Stimulated activated naive CD8-positive, alpha-beta T cell treated with anti-CD3 and anti-CD28 coated beads, Interleukin-15, Interleukin-2, amounts not matched to agents 100 ng/mL and 50 ng/mL, for 24 hours (primary cell): ENCODE results near the gene NCEH1.
"Not testable (repeated sequence)": the region's sequence is repeated elsewhere in the genome, so short reads cannot be mapped to it uniquely, and the experiment has no call there.

Source experiments
- H3K27ac Mint-ChIP-seq: one replicate; pipeline ENCODE4 v1.8.0; 2021; ENCODE audit warnings: mild to moderate bottlenecking, mixed read lengths
- H3K27me3 Mint-ChIP-seq: one replicate; pipeline ENCODE4 v1.8.0; 2021; ENCODE audit warnings: mixed read lengths
- H3K36me3 Mint-ChIP-seq: one replicate; pipeline ENCODE4 v1.8.0; 2021; ENCODE audit warnings: low read depth, mixed read lengths
- H3K4me1 Mint-ChIP-seq: one replicate; pipeline ENCODE4 v1.8.0; 2021; ENCODE audit warnings: low read depth, mixed read lengths
- H3K4me3 Mint-ChIP-seq: one replicate; pipeline ENCODE4 v1.8.0; 2021; ENCODE audit warnings: mild to moderate bottlenecking, mixed read lengths
- H3K9me3 Mint-ChIP-seq: one replicate; pipeline ENCODE4 v1.8.0; 2021; ENCODE audit warnings: mixed read lengths

Gene NCEH1, protein sequence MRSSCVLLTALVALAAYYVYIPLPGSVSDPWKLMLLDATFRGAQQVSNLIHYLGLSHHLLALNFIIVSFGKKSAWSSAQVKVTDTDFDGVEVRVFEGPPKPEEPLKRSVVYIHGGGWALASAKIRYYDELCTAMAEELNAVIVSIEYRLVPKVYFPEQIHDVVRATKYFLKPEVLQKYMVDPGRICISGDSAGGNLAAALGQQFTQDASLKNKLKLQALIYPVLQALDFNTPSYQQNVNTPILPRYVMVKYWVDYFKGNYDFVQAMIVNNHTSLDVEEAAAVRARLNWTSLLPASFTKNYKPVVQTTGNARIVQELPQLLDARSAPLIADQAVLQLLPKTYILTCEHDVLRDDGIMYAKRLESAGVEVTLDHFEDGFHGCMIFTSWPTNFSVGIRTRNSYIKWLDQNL

DNA sequence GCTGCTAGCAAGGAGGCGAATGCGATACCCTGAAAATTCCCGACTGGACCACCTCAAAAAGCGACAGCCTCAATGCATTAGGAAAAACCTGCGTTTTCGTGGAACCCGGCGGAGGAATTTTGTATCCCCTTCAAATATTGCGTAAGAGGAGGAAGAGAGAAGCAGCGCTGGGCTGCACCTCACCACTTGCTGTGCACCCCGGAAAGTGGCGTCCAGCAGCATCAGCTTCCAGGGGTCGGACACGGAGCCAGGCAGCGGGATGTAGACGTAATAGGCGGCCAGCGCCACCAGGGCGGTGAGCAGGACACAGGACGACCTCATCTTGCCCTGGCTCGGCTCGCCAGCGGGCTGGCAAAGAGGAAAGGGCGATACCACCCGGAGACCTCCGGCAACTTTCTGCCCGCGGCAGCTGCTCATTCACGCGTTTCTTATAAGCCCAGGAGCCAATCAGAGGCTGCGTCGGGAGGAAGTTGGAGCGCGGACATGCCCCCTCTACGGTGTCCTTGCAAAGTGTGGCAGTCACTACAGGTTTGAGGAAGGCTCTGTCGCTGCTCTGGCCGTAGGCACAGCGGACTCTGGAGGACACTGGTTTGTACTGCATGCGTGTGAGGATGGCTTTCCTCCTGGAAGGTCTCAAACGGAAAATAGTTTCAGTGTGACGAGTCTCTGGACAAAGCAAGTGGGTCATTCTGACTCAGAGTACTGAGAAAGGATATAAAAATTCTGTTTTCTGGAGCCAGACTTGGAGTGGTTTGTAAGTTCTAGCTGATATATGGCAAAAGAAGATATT is at the start of gene NCEH1:
NCEH1 (minus strand) TSS at position 404 of the 790 bp plus-strand sequence; CDS start at position 321, 83 bp downstream.
- H3K4me3 Mint-ChIP-seq, result peak within 1 kb of the TSS; percentile 90
- no peaks in the 10 kb centered on the region for H3K27me3 Mint-ChIP-seq
- no peaks in the 10 kb centered on the region for H3K36me3 Mint-ChIP-seq
- H3K4me1 Mint-ChIP-seq, result peaks cover 21% of the 10 kb centered on the region
- peak within 1 kb of the TSS; percentile 80 for H3K27ac Mint-ChIP-seq
- no peaks in the 10 kb centered on the region for H3K9me3 Mint-ChIP-seq

DNA sequence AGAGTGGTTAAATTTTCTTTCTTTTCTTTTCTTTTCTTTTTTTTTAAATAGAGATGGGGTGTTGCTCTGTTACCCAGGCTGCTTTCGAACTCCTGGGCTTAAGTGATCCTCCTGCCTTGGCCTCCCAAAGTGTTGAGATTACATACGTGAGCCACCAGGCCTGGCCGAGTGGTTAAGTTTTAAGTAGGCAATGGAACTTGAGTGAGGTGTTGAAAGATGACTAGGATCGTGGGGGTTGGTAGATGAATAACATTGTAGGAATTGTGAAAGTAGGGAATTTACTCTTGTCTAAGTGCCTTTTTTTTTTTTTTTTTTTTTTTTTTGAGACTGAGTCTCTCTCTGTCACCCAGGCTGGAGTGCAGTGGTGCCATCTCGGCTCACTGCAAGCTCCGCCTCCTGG is 49.5 kb upstream of the NCEH1 start:
- H3K9me3 Mint-ChIP-seq, H3K4me3 Mint-ChIP-seq, H3K27me3 Mint-ChIP-seq, H3K4me1 Mint-ChIP-seq, H3K27ac Mint-ChIP-seq: not testable (repeated sequence)
- peaks cover 80% of the 10 kb centered on the region for H3K36me3 Mint-ChIP-seq

DNA sequence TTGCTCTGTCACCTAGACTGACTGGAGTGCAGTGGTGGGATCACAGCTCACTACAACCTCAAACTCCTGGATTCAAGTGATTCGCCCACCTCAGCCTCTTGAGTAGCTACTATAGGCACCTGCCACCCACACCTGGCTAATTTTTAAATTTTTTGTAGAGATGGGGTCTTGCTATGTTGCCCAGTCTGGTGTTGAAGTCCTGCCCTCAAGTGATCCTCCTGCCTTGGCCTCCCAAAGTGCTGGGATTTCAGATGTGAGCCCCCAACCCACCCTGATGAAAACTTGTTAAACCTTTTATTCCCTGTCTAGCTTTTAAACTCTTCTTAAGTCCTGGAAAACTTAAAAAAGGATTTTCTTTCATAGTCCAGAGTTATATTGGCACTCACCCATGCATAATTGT is 42.3 kb upstream of the NCEH1 start:
- peaks cover 34% of the 10 kb centered on the region for H3K4me1 Mint-ChIP-seq
- no peak overlapping the region for H3K27ac Mint-ChIP-seq

DNA sequence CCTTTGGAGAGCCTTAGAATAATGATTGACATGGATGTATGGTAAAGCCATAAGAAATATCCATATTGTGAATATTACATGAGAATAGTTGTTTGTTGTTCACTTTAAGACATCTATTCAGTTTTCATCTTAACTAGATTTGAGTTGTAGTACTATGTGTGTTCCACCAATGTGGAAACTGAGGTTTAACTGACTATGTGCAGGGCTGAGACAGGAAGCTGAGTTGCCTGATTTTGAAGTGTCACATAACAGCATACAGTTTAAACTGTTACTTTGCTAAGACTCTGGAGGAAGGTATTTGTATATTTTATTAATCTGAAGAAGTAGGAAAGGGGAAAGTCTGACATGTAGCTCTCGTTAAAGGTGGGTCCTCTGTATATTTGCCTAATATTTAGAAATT is 41.8 kb upstream of the NCEH1 start:
- Mint-ChIP-seq H3K9me3 (no peaks in the 10 kb centered on the region), H3K27ac (no peak overlapping the region), H3K27me3 (no peaks in the 10 kb centered on the region), H3K4me3 (no peak overlapping the region), H3K36me3 (peaks cover 36% of the 10 kb centered on the region), H3K4me1 (peaks cover 34% of the 10 kb centered on the region)

More for the DNA sequence above, 42.3 kb upstream of the NCEH1 start:
- Mint-ChIP-seq H3K27me3 (no peaks in the 10 kb centered on the region), H3K9me3 (no peaks in the 10 kb centered on the region), H3K36me3 (peaks cover 41% of the 10 kb centered on the region), H3K4me3 (no peak overlapping the region)

DNA sequence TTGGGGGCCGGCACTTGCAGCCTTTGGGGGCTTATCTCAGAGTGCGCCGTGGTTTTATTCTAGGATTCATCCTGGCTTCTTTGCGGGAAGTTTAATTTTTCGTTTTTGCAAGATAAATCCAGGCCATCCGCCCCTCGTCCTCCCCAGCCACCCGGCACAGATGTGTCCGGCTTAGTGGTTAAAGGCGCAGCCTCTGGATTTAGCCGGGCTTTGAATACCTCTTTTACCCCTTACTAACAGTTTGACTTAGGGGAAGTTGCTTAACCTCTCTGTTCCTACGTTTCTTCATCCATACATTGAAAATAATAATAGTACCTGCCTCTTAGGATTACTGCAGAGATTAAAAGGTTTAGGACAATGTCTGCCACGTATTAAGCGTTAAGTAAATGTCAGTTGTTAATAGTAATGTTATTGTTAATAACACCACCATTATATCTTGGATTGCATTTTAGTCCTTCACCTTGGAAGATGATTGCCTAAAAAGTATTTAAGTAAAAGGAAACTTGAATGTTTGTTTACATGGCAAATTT is 40.4 kb upstream of the NCEH1 start:
- Mint-ChIP-seq H3K36me3 (peaks cover 25% of the 10 kb centered on the region), H3K9me3 (no peaks in the 10 kb centered on the region), H3K27ac (peak overlapping the region; percentile 97), H3K4me1 (peaks cover 34% of the 10 kb centered on the region), H3K27me3 (no peaks in the 10 kb centered on the region), H3K4me3 (peak overlapping the region; percentile 98)

DNA sequence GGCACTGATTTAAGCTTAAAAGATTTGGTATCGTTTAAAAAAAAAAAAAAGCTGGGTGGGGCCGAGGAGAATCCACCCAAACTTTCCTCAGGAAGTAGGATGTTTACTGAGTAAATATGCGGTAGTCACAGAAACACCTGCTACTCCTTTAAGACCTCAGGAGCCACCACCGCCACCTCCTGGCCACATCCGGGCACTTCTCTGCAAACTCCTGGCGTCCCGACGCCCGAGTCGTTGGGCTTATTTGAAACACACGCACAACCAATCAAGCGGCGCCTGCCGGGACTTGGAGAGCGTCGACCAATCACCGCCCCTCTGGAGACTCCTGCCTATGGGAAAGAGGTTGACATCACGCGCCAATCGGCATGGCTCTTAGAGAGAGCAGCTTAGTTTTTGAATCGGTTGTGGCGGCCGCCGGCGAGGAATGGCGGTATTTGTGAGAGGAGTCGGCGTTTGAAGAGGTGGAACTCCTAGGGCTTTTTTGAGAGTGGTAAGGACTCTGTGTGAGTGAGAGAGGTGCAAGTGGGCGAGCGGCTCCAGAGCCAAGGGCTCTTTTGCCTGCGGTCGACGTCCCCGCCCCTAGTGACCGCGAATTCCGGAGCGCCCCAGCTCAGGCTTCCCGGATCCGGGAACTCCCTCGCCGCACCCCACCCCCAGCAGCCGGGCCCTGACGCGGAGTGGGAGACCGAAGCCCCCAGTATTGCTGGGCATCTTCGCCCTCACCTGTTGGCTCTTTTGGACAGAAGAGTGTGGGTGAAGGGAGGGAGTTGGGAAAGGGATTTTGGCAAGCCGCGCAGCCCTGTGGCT is 39.7 kb upstream of the NCEH1 start, which contains the start of gene ECT2:
ECT2 (plus strand) TSS at position 359 of the 807 bp plus-strand sequence. CDS start 3,805 bp downstream, outside the sequence.
- peaks cover 19% of the 10 kb centered on the region for H3K36me3 Mint-ChIP-seq
- no peaks in the 10 kb centered on the region for H3K27me3 Mint-ChIP-seq

DNA sequence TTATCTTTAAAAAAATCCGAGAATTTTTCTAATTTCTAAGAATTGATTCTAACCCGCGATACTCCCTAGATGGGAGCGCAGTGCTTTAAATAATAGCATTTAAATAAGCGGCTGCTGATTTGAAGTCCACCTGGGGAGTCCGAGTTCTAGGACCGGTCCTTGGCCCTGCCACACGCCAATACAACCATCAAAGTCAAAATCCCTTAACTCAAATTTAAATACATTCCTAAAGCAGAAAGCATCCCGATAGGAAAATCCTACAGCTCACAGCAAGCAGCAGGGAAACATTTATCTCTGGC is 39.2 kb upstream of the NCEH1 start:
- Mint-ChIP-seq H3K4me1 (peaks cover 34% of the 10 kb centered on the region), H3K27me3 (no peaks in the 10 kb centered on the region), H3K4me3 (peak overlapping the region; percentile 98), H3K9me3 (no peaks in the 10 kb centered on the region), H3K27ac (peak overlapping the region; percentile 97), H3K36me3 (peaks cover 14% of the 10 kb centered on the region)

More for the DNA sequence above, 39.7 kb upstream of the NCEH1 start, which contains the start of gene ECT2:
- Mint-ChIP-seq H3K4me1 (peaks cover 34% of the 10 kb centered on the region), H3K4me3 (peak within 1 kb of the TSS; percentile 98), H3K9me3 (no peaks in the 10 kb centered on the region), H3K27ac (peak within 1 kb of the TSS; percentile 97)

DNA sequence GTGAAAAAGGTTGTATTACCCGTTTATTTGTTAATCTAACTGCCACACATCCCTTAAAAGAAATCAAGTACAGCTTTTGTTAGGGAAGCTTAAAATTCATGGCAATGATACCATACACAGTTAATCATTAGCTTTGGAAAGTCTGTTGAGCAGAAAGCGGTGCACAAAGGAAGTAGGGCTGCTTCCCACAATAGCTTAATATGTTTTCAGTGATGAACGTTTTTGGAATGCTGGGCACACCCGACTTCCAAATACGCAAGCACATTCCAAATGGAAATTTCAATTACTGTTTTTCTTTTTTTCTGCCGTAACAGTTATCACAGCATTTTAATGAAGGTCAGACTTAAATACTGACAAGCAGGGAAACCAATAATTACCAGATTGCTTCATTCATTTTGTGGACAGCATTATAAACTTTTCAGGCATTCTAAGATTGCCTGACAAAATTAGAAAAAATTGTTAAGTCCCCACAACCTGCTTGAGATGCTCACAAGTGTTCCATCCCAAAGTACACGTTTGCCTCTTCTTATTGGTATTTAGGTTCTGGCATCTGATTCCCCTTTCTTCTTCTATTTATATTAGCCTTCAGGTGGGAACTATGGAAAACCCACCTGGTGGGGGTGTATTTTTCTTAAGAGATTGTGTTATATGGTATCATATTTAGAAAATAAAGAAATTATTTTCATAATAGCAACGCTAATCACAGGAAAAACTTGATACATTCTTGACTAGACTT is 38.5 kb upstream of the NCEH1 start:
- H3K4me3 Mint-ChIP-seq, result peak overlapping the region; percentile 98
- H3K36me3 Mint-ChIP-seq, result peaks cover 12% of the 10 kb centered on the region
- H3K4me1 Mint-ChIP-seq, result peaks cover 34% of the 10 kb centered on the region
- H3K27me3 Mint-ChIP-seq, result no peaks in the 10 kb centered on the region
- no peak overlapping the region for H3K27ac Mint-ChIP-seq
- H3K9me3 Mint-ChIP-seq, result no peaks in the 10 kb centered on the region

DNA sequence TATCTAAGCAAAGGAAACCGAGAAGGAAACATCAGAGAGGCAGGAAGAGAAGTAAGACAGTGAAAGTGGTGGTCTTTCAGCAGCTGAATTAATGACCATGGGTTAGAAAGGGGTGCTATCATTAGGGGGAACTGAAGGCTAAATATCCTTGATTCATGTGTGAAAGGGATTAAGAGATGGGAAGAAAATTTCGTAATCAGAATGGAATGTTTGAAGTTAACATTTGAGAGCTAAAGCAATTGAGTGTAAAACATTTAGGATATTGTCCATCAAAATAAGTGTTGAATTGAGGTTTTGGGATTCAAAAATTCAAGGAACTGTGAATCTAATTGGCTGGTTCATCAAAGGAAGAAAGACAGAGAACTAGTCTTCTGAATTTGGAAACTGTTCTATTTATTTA is 35.6 kb upstream of the NCEH1 start:
- Mint-ChIP-seq H3K9me3 (no peaks in the 10 kb centered on the region), H3K27ac (no peak overlapping the region)

DNA sequence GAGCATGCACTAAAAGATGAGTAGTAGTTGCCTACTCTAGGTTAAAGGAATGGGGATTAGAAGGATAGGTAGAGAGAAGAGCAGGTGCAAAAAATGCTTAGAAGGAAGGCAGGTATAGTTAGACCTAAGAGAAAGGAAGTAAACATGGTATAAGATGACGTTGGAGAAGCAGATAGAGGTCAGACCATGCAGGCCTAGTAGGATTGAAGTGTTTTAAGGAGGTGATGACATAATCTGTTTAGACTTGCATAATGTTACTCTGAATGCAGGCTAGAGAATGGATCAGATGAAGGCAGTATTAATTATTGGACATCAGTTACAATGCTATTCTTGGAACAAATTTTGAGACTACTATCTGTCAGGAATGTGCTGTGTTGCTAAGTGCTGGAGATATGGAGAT is 28.6 kb upstream of the NCEH1 start:
- no peaks in the 10 kb centered on the region for H3K36me3 Mint-ChIP-seq
- peaks cover 3% of the 10 kb centered on the region for H3K27me3 Mint-ChIP-seq
- no peak overlapping the region for H3K27ac Mint-ChIP-seq
- H3K4me3 Mint-ChIP-seq, result no peak overlapping the region
- no peaks in the 10 kb centered on the region for H3K4me1 Mint-ChIP-seq
- no peaks in the 10 kb centered on the region for H3K9me3 Mint-ChIP-seq

More for the DNA sequence above, 35.6 kb upstream of the NCEH1 start:
- Mint-ChIP-seq H3K4me3 (no peak overlapping the region), H3K4me1 (peaks cover 11% of the 10 kb centered on the region), H3K36me3 (no peaks in the 10 kb centered on the region), H3K27me3 (no peaks in the 10 kb centered on the region)

DNA sequence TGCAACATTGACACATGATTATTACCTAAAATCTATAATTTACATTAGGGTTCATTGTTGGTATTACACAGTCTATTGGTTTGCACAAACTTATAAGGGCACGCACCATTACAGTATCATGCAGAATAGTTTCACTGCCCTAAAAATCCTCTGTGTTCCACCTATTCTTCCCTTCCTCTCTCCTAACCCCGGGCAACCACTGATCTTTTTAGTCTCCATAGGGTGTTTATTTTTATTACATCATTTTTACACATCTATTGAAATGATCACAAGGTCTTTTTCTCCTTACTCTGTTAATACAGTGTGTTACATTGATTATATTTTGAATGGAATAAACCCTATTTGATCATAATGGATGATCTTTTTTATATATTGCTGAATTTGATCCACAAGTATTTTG is 24.1 kb upstream of the NCEH1 start:
- H3K9me3 Mint-ChIP-seq, result no peaks in the 10 kb centered on the region
- no peaks in the 10 kb centered on the region for H3K4me1 Mint-ChIP-seq
- H3K36me3 Mint-ChIP-seq, result no peaks in the 10 kb centered on the region
- H3K27ac Mint-ChIP-seq, result no peak overlapping the region
- no peak overlapping the region for H3K4me3 Mint-ChIP-seq
- H3K27me3 Mint-ChIP-seq, result peaks cover 6% of the 10 kb centered on the region

DNA sequence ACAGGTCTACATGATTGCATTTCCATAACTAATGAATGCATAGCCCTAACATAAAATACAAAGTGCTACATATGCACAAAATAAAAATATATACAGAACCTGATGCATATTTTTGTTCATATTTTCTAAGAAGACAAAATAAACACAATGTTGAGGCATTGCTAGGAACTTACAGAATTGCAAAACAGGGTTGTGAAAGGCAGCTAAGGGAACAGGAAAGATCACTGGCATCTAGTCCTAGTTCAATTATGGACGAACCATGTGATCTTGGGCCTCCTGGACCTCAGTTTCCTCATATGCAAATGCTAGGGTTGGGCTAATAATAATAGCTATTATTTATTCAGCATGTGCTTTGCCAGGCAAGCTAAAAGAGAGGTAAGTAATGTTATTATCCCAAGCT is 15.5 kb upstream of the NCEH1 start:
- H3K27ac Mint-ChIP-seq, result no peak overlapping the region
- peaks cover 5% of the 10 kb centered on the region for H3K27me3 Mint-ChIP-seq
- no peak overlapping the region for H3K4me3 Mint-ChIP-seq
- H3K4me1 Mint-ChIP-seq, result no peaks in the 10 kb centered on the region
- no peaks in the 10 kb centered on the region for H3K36me3 Mint-ChIP-seq
- peaks cover 5% of the 10 kb centered on the region for H3K9me3 Mint-ChIP-seq

DNA sequence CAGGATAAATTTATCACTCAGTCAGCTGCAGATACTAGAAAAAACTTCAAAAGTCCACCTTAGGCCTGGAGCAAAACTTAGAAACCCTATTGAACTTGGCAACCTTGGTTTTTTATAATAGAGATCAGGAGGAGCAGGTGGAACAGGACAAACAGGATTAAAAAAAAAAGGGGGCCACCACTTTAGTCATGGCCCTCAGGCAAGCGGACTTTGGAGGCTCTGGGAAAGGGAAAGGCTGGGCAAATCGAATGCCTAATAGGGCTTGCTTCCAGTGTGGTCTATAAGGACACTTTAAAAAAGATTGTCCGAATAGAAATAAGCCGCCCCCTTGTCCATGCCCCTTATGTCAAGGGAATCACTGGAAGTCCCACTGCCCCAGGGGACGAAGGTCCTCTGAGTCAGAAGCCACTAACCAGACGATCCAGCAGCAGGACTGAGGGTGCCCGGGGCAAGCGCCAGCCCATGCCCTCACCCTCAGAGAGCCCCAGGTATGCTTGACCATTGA is 11.7 kb upstream of the NCEH1 start:
- not testable (repeated sequence) for H3K27me3 Mint-ChIP-seq, H3K4me3 Mint-ChIP-seq, H3K27ac Mint-ChIP-seq

More for the DNA sequence above, 11.7 kb upstream of the NCEH1 start:
- H3K9me3 Mint-ChIP-seq, H3K36me3 Mint-ChIP-seq, H3K4me1 Mint-ChIP-seq: not testable (repeated sequence)
